ENCODE data around the gene SPATA31D1. TPM values are rescaled to one million over a fixed set of nuclear protein-coding genes. Genes with fewer than 3 reads are reported as not detected.

The SPATA31D1 gene
- total and polyA plus RNA-seq, 2 donors (not counting 1 experiment from before 2014, with no cell fraction given): not detected

GRCh38 chr9:82036086-82036485 lies 47.5 kb downstream of the SPATA31D1 start:
- H3K27ac ChIP-seq (ENCODE audit: insufficient read depth, low read length): no peak overlapping the region
- H3K4me3 ChIP-seq (replicated peaks in 1 of 4; ENCODE audit: control extremely low read depth in 1 of 4, insufficient read depth in 1 of 4, low read depth in 3 of 4, low read length in 4 of 4): no peak overlapping the region
- no peaks in the 10 kb centered on the region for H3K27me3 ChIP-seq (ENCODE audit: control insufficient read depth, insufficient read depth, low read length)
- no peaks in the 10 kb centered on the region for H3K36me3 ChIP-seq (ENCODE audit: control insufficient read depth, insufficient read depth, low read length)
- no peak for DNase-seq (ENCODE audit: low read depth in 2 of 2)
- H3K4me1 ChIP-seq (ENCODE audit: control insufficient read depth, extremely low read depth, insufficient read depth, low read length): no peaks in the 10 kb centered on the region
- H3K4me2 ChIP-seq (ENCODE audit: extremely low read depth, insufficient read depth, low read length): no peak overlapping the region
- H3K9me3 ChIP-seq (ENCODE audit: control insufficient read depth, insufficient read depth, low read depth, low read length): no peaks in the 10 kb centered on the region
- no peak for TF ChIP-seq EZH2 (IDR thresholded peaks at IDR 0.05; ENCODE audit: low read length, missing control alignments)
- no peak for TF ChIP-seq CTCF (conservative IDR thresholded peaks at IDR 0.05 in 1 of 2, IDR thresholded peaks at IDR 0.05 in 1 of 2; ENCODE audit: low read depth in 1 of 2, low read length in 2 of 2)
- no peak overlapping the region for H3K9ac ChIP-seq (ENCODE audit: insufficient read depth, low read length)
- H4K20me1 ChIP-seq (ENCODE audit: control insufficient read depth, extremely low read depth, insufficient read depth, low read length): no peaks in the 10 kb centered on the region
- H2AFZ ChIP-seq (ENCODE audit: low read length): no peak overlapping the region
- H3K79me2 ChIP-seq (ENCODE audit: control insufficient read depth, insufficient read depth, low read length): no peaks in the 10 kb centered on the region

GRCh38 chr9:82037126-82037525 lies 48.6 kb downstream of the SPATA31D1 start:
- Histone ChIP-seq H3K9ac (ENCODE audit: insufficient read depth, low read length) (no peak overlapping the region), H3K36me3 (ENCODE audit: control insufficient read depth, insufficient read depth, low read length) (no peaks in the 10 kb centered on the region), H3K9me3 (ENCODE audit: control insufficient read depth, insufficient read depth, low read depth, low read length) (no peaks in the 10 kb centered on the region), H3K27me3 (ENCODE audit: control insufficient read depth, insufficient read depth, low read length) (no peaks in the 10 kb centered on the region), H2AFZ (ENCODE audit: low read length) (no peak overlapping the region), H3K27ac (ENCODE audit: insufficient read depth, low read length) (no peak overlapping the region), H3K79me2 (ENCODE audit: control insufficient read depth, insufficient read depth, low read length) (no peaks in the 10 kb centered on the region), H3K4me1 (ENCODE audit: control insufficient read depth, extremely low read depth, insufficient read depth, low read length) (no peaks in the 10 kb centered on the region), H4K20me1 (ENCODE audit: control insufficient read depth, extremely low read depth, insufficient read depth, low read length) (no peaks in the 10 kb centered on the region), H3K4me2 (ENCODE audit: extremely low read depth, insufficient read depth, low read length) (no peak overlapping the region), H3K4me3 (replicated peaks in 1 of 4; ENCODE audit: control extremely low read depth in 1 of 4, insufficient read depth in 1 of 4, low read depth in 3 of 4, low read length in 4 of 4) (no peak overlapping the region)
- no peak for TF ChIP-seq CTCF (conservative IDR thresholded peaks at IDR 0.05 in 1 of 2, IDR thresholded peaks at IDR 0.05 in 1 of 2; ENCODE audit: low read depth in 1 of 2, low read length in 2 of 2)
- no peak for DNase-seq (ENCODE audit: low read depth in 2 of 2)

- Histone ChIP-seq H3K27ac (ENCODE audit: insufficient read depth, low read length) (no peak overlapping the region), H2AFZ (ENCODE audit: low read length) (no peak overlapping the region), H3K9me3 (ENCODE audit: control insufficient read depth, insufficient read depth, low read depth, low read length) (no peaks in the 10 kb centered on the region), H4K20me1 (ENCODE audit: control insufficient read depth, extremely low read depth, insufficient read depth, low read length) (no peaks in the 10 kb centered on the region), H3K4me2 (ENCODE audit: extremely low read depth, insufficient read depth, low read length) (no peak overlapping the region), H3K36me3 (ENCODE audit: control insufficient read depth, insufficient read depth, low read length) (no peaks in the 10 kb centered on the region), H3K9ac (ENCODE audit: insufficient read depth, low read length) (no peak overlapping the region), H3K4me3 (replicated peaks in 1 of 4; ENCODE audit: control extremely low read depth in 1 of 4, insufficient read depth in 1 of 4, low read depth in 3 of 4, low read length in 4 of 4) (no peak overlapping the region), H3K27me3 (ENCODE audit: control insufficient read depth, insufficient read depth, low read length) (no peaks in the 10 kb centered on the region), H3K79me2 (ENCODE audit: control insufficient read depth, insufficient read depth, low read length) (no peaks in the 10 kb centered on the region), H3K4me1 (ENCODE audit: control insufficient read depth, extremely low read depth, insufficient read depth, low read length) (no peaks in the 10 kb centered on the region)
- TF ChIP-seq CTCF (conservative IDR thresholded peaks at IDR 0.05 in 1 of 2, IDR thresholded peaks at IDR 0.05 in 1 of 2; ENCODE audit: low read depth in 1 of 2, low read length in 2 of 2) (no peak), EZH2 (IDR thresholded peaks at IDR 0.05; ENCODE audit: low read length, missing control alignments) (no peak)
- no peak for DNase-seq (ENCODE audit: low read depth in 2 of 2)
Observed at GRCh38 chr9:82038897-82039296, 50.3 kb downstream of the SPATA31D1 start.

Other genes with a start within 250 kb of the SPATA31D1 start
- gene SPATA31D4, start 60.3 kb upstream of the SPATA31D1 start, total RNA-seq: not detected in 2 replicates
- not detected in 2 replicates for gene SPATA31D4, start 60.3 kb upstream of the SPATA31D1 start, polyA plus RNA-seq
- gene SPATA31D3, start 45.3 kb upstream of the SPATA31D1 start, total RNA-seq: not detected in 2 replicates
- not detected in 2 replicates for gene SPATA31D3, start 45.3 kb upstream of the SPATA31D1 start, polyA plus RNA-seq

Measured in fibroblast of lung (primary cell).